K562 (cell line): Measurements from ENCODE around the gene HRAS.

Source experiments
- CC2D1A ChIP-seq: fragments of 450-650 bp; IDR thresholded peaks from 2 replicates; pipeline ENCODE4 v1.6.1; 2017; ENCODE audit warnings: mild to moderate bottlenecking
- CTCF ChIP-seq, 3 experiments: IDR thresholded peaks in 2 of 3; conservative IDR thresholded peaks in 1 of 3; 2 replicates each; pipeline ENCODE4 v1.5.1; 2011 to 2012; ENCODE audit warnings: low read length in 3 of 3, mild to moderate bottlenecking in 3 of 3, control low read depth in 2 of 3, improper control_type of control experiment in 1 of 3, inconsistent platforms in 1 of 3, low read depth in 1 of 3, mixed read lengths in 1 of 3, moderate library complexity in 1 of 3; ENCODE audit not compliant: insufficient read depth in 2 of 3
- FOXM1 ChIP-seq, 2 experiments: fragments of 450-650 bp in 1 of 2; sonication (generic) in 1 of 2; formaldehyde crosslinking in 1 of 2; IDR thresholded peaks; 2 replicates each; pipeline versions ENCODE4 v1.6.1 to v1.9.0; 2017 to 2022; ENCODE audit warnings: low read depth in 2 of 2, mild to moderate bottlenecking in 2 of 2, missing genetic modification reagents in 1 of 2, moderate library complexity in 1 of 2
- MAFK ChIP-seq: IDR thresholded peaks from 2 replicates; pipeline ENCODE4 v1.6.1; 2011; ENCODE audit warnings: low read length, improper control_type of control experiment
- MYC ChIP-seq, 2 experiments: fragments of 250-450 bp in 1 of 2; sonication (Bioruptor Pico) in 1 of 2; IDR thresholded peaks; 2 replicates each; pipeline versions ENCODE4 v1.5.1 to v1.6.1; 2012 to 2021; ENCODE audit warnings: low read depth in 2 of 2, borderline replicate concordance in 1 of 2, improper control_type of control experiment in 1 of 2, low read length in 1 of 2, mild to moderate bottlenecking in 1 of 2, moderate library complexity in 1 of 2
- NR2C2 ChIP-seq, 2 experiments: fragments of 200-800 bp in 1 of 2; sonication (Bioruptor generic) in 1 of 2; sonication (generic) in 1 of 2; formaldehyde crosslinking in 1 of 2; IDR thresholded peaks; 2 replicates each; pipeline versions ENCODE4 v1.6.1 to v1.8.0; 2016 to 2022; ENCODE audit warnings: mild to moderate bottlenecking in 1 of 2, missing compliant biosample characterization in 1 of 2, missing genetic modification characterization in 1 of 2, missing genetic modification reagents in 1 of 2
- POLR2A ChIP-seq: fragments of 450-650 bp; conservative IDR thresholded peaks from 2 replicates; pipeline ENCODE4 v1.6.1; 2016
- POLR2AphosphoS2 ChIP-seq: IDR thresholded peaks from 2 replicates; pipeline ENCODE4 v1.6.1; 2012; ENCODE audit warnings: low read length, improper control_type of control experiment
- SIN3A ChIP-seq, 2 experiments: fragments of 150-350 bp in 1 of 2; IDR thresholded peaks; 2 replicates each; pipeline ENCODE4 v1.6.1; 2011 to 2016; ENCODE audit warnings: borderline replicate concordance in 2 of 2, low read depth in 2 of 2, low read length in 2 of 2, mild to moderate bottlenecking in 2 of 2, moderate library complexity in 2 of 2; ENCODE audit not compliant: control insufficient read depth in 1 of 2
- SMAD4 ChIP-seq: fragments of 250-450 bp; sonication (Bioruptor Pico); conservative IDR thresholded peaks from 2 replicates; pipeline ENCODE4 v1.8.0; 2021; ENCODE audit warnings: inconsistent platforms, mild to moderate bottlenecking, moderate library complexity
- ZNF512 ChIP-seq: IDR thresholded peaks from 2 replicates; pipeline ENCODE4 v1.6.1; 2016; ENCODE audit warnings: missing genetic modification characterization, missing compliant biosample characterization
- ZZZ3 ChIP-seq: fragments of 450-650 bp; IDR thresholded peaks from 2 replicates; pipeline ENCODE4 v1.6.1; 2016; ENCODE audit warnings: antibody characterized with exemption, mild to moderate bottlenecking, moderate library complexity

- TF ChIP-seq MYC (IDR thresholded peaks at IDR 0.05; ENCODE audit: low read depth, low read length) (no peak; the same call in 1 of the 2 replicates), MYC (CRISPR knock-in tag; IDR thresholded peaks at IDR 0.05; ENCODE audit: borderline replicate concordance, low read depth) (no peak), SMAD4 (CRISPR knock-in tag) (0 out of 2 replicates have a peak, but pooled peaks have one; percentile 24), CC2D1A (no peak), ZZZ3 (no peak), POLR2AphosphoS2 (no peak), CTCF (IDR thresholded peaks at IDR 0.05 in 2 of 3, conservative IDR thresholded peaks at IDR 0.05 in 1 of 3; ENCODE audit: insufficient read depth in 2 of 3, low read depth in 1 of 3, low read length in 3 of 3) (no peak), MAFK (no peak), POLR2A (peak; percentile 76), SIN3A (IDR thresholded peaks at IDR 0.05; ENCODE audit: borderline replicate concordance in 2 of 2, control insufficient read depth in 1 of 2, low read depth in 2 of 2, low read length in 2 of 2) (no peak), FOXM1 (IDR thresholded peaks at IDR 0.05; ENCODE audit: low read depth) (no peak), FOXM1 (CRISPR knock-in tag; IDR thresholded peaks at IDR 0.05; ENCODE audit: low read depth) (no peak), NR2C2 (CRISPR knock-in tag; IDR thresholded peaks at IDR 0.05) (no peak), NR2C2 (tag; IDR thresholded peaks at IDR 0.05) (peak; percentile 34; the same call in 1 of the 2 replicates), ZNF512 (tag) (no peak)
Observed at GRCh38 chr11:535519-536454, at the start of gene HRAS.
